Choroid plexus epithelial cell (primary cell): ENCODE data around the gene THBS2.
"Not testable (repeated sequence)": the region's sequence is repeated elsewhere in the genome, so short reads cannot be mapped to it uniquely, and the experiment has no call there.

ENCODE experiments used
- DNase-seq: peaks from one replicate; pipeline ENCODE4 v3.0.0-alpha.2; 2010; ENCODE audit warnings: low read depth
- H3K4me3 ChIP-seq: 2 replicates; pipeline ENCODE4 v1.5.1; 2011; ENCODE audit warnings: low read depth, mild to moderate bottlenecking, control low read depth, low read length, moderate library complexity
- TF ChIP-seq, protein P1 (sequence below): conservative IDR thresholded peaks from 2 replicates; pipeline ENCODE4 v1.5.1; 2011; ENCODE audit warnings: low read depth, mild to moderate bottlenecking, control low read depth, inconsistent platforms, low read length, moderate library complexity

THBS2 gene

GRCh38 chr6:169205176-169206160 lies 48.2 kb downstream of the THBS2 start:
- DNase-seq: no peak
- TF ChIP-seq, protein P1, sequence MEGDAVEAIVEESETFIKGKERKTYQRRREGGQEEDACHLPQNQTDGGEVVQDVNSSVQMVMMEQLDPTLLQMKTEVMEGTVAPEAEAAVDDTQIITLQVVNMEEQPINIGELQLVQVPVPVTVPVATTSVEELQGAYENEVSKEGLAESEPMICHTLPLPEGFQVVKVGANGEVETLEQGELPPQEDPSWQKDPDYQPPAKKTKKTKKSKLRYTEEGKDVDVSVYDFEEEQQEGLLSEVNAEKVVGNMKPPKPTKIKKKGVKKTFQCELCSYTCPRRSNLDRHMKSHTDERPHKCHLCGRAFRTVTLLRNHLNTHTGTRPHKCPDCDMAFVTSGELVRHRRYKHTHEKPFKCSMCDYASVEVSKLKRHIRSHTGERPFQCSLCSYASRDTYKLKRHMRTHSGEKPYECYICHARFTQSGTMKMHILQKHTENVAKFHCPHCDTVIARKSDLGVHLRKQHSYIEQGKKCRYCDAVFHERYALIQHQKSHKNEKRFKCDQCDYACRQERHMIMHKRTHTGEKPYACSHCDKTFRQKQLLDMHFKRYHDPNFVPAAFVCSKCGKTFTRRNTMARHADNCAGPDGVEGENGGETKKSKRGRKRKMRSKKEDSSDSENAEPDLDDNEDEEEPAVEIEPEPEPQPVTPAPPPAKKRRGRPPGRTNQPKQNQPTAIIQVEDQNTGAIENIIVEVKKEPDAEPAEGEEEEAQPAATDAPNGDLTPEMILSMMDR: no peak

DNA sequence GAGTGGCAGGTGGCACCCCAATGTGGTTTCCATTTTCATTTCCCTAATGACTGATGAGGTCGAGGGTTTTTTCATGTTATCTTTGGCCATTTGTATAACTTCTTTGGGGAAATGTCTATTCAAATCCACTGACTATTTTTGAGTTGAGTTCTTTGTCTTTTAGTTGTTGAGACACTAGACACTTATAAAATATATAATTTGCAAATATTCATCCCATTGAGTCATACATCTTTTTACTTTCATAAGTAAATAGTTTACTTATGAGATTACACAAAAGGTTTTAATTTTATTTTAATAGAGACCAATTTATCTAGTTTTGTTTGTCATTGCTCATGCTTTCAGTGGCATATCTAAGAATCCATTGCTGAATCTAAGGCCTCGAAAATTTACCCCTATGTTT lies 49.5 kb downstream of the THBS2 start:
- no peak overlapping the region for H3K4me3 ChIP-seq
- TF ChIP-seq, protein P1: no peak
- no peak for DNase-seq

More at GRCh38 chr6:169205176-169206160, 48.2 kb downstream of the THBS2 start:
- no peak overlapping the region for H3K4me3 ChIP-seq

GRCh38 chr6:169201985-169202384 lies 51.7 kb downstream of the THBS2 start:
- no peak for DNase-seq
- TF ChIP-seq, protein P1: no peak
- H3K4me3 ChIP-seq: no peak overlapping the region

DNA sequence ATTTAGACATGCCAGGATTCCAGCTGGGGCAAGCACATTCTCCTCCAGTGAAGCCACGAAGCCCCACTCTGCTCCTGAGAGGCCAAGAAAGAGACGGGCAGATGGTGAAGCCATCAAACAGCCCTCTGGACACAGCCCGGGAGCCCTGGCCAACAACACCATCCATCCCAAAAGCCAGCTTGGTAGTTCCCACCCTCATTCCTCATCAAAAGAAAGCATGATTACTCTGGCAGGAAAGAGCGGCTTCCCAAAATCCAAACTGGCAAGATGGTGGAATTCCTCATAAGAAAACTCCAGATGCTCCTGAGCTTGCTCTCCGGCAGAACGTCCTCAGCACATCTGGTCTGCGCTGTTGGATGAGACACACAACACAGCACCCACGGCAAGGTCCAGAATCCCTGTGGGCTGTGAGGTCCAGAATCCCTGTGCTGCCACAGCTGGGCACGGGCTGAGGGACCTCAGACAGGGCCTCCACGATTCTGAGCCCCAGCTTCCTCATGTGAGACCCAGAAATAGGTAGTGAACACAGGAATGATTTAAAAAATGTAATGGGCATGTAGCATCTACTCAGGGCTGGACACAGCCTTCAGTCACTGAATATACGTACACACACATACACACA lies 52.6 kb downstream of the THBS2 start:
- TF ChIP-seq, protein P1: no peak
- no peak overlapping the region for H3K4me3 ChIP-seq
- DNase-seq: no peak

GRCh38 chr6:169199625-169200335 lies 53.9 kb downstream of the THBS2 start:
- TF ChIP-seq, protein P1: no peak
- H3K4me3 ChIP-seq: no peak overlapping the region
- no peak for DNase-seq

DNA sequence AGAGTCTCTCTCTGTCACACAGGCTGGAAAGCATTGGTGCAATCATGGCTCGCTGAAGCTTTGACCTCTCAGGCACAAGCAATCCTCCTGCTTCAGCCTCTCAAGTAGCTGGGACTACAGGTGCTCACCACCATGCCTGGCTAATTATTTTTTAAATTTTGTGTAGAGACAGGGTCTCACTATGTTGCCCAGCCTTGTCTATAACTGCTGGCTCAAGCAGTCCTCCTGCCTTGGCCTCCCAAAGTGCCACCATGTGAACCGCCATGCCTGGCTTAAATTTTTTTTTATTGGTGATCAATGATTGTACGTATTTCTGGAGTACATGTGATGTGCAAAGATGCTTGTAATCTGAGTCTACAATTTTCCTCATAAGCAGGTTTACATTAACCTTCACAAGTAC lies 54.8 kb downstream of the THBS2 start:
- TF ChIP-seq, protein P1: no peak
- no peak overlapping the region for H3K4me3 ChIP-seq
- DNase-seq: no peak

DNA sequence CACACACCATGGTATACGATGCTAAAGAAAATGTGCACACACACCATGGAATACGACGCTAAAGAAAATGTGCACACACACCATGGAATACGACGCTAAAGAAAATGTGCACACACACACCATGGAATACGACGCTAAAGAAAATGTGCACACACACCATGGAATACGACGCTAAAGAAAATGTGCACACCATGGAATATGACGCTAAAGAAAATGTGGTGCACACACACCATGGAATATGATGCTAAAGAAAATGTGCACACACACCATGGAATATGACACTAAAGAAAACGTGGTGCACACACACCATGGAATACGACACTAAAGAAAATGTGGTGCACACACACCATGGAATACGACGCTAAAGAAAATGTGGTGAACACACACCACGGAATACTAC lies 55.7 kb downstream of the THBS2 start:
- H3K4me3 ChIP-seq: not testable (repeated sequence)

DNA sequence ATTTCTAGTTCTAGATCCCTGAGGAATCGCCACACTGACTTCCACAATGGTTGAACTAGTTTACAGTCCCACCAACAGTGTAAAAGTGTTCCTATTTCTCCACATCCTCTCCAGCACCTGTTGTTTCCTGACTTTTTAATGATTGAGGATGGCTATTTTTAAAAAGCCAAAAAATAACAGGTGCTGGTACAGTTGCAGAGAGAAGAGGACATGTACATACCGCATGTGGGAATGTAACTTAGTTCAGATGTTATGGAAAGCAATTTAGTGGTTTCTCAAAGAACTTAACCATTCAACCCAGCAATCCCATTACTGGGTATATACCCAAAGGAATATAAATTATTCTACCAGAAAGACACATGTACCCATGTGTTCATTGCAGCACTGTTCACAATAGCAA lies 57.4 kb downstream of the THBS2 start:
- DNase-seq, H3K4me3 ChIP-seq: not testable (repeated sequence)

More for the DNA sequence above, 55.7 kb downstream of the THBS2 start:
- DNase-seq: not testable (repeated sequence)
